WTC11 (cell line): Measurements from ENCODE around the gene COL25A1.

Source experiments
- CBFB ChIP-seq: sonication (generic); formaldehyde crosslinking; IDR thresholded peaks from 2 replicates; pipeline ENCODE4 v1.8.1; 2022; ENCODE audit warnings: mild to moderate bottlenecking, low read depth, missing genetic modification reagents
- ELF4 ChIP-seq: sonication (generic); formaldehyde crosslinking; IDR thresholded peaks from 2 replicates; pipeline ENCODE4 v1.8.1; 2022; ENCODE audit warnings: low read depth, mild to moderate bottlenecking, moderate library complexity, missing genetic modification reagents
- IRF1 ChIP-seq: sonication (generic); formaldehyde crosslinking; IDR thresholded peaks from 2 replicates; pipeline ENCODE4 v1.8.0; 2023; ENCODE audit warnings: missing genetic modification reagents
- TEAD4 ChIP-seq: sonication (generic); formaldehyde crosslinking; IDR thresholded peaks from 2 replicates; pipeline ENCODE4 v1.8.0; 2022; ENCODE audit warnings: mild to moderate bottlenecking, missing genetic modification reagents
- ZNF671 ChIP-seq: fragments of 250-450 bp; sonication (Bioruptor Pico); IDR thresholded peaks from 2 replicates; pipeline ENCODE4 v1.8.0; 2021; ENCODE audit warnings: mild to moderate bottlenecking
- TF ChIP-seq, protein P1 (sequence below): sonication (generic); formaldehyde crosslinking; IDR thresholded peaks from 2 replicates; pipeline ENCODE4 v1.8.0; 2023; ENCODE audit warnings: missing genetic modification reagents, mild to moderate bottlenecking, borderline replicate concordance
- TF ChIP-seq, protein P2 (sequence below): fragments of 200-600 bp; IDR thresholded peaks from 2 replicates; pipeline ENCODE4 v1.8.0; 2022; ENCODE audit warnings: antibody characterized with exemption
- TF ChIP-seq, protein P3 (sequence below): sonication (generic); formaldehyde crosslinking; IDR thresholded peaks from 2 replicates; pipeline ENCODE4 v1.8.0; 2022; ENCODE audit warnings: mild to moderate bottlenecking, missing genetic modification reagents
- TF ChIP-seq, protein P4 (sequence below): sonication (generic); formaldehyde crosslinking; conservative IDR thresholded peaks from 2 replicates; pipeline ENCODE4 v1.8.1; 2022; ENCODE audit warnings: mild to moderate bottlenecking, missing genetic modification reagents

GRCh38 chr4:109127866-109128265 lies 174.6 kb downstream of the COL25A1 start:
- TF ChIP-seq, protein P1, sequence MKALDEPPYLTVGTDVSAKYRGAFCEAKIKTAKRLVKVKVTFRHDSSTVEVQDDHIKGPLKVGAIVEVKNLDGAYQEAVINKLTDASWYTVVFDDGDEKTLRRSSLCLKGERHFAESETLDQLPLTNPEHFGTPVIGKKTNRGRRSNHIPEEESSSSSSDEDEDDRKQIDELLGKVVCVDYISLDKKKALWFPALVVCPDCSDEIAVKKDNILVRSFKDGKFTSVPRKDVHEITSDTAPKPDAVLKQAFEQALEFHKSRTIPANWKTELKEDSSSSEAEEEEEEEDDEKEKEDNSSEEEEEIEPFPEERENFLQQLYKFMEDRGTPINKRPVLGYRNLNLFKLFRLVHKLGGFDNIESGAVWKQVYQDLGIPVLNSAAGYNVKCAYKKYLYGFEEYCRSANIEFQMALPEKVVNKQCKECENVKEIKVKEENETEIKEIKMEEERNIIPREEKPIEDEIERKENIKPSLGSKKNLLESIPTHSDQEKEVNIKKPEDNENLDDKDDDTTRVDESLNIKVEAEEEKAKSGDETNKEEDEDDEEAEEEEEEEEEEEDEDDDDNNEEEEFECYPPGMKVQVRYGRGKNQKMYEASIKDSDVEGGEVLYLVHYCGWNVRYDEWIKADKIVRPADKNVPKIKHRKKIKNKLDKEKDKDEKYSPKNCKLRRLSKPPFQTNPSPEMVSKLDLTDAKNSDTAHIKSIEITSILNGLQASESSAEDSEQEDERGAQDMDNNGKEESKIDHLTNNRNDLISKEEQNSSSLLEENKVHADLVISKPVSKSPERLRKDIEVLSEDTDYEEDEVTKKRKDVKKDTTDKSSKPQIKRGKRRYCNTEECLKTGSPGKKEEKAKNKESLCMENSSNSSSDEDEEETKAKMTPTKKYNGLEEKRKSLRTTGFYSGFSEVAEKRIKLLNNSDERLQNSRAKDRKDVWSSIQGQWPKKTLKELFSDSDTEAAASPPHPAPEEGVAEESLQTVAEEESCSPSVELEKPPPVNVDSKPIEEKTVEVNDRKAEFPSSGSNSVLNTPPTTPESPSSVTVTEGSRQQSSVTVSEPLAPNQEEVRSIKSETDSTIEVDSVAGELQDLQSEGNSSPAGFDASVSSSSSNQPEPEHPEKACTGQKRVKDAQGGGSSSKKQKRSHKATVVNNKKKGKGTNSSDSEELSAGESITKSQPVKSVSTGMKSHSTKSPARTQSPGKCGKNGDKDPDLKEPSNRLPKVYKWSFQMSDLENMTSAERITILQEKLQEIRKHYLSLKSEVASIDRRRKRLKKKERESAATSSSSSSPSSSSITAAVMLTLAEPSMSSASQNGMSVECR (CRISPR knock-in tag) = no peak
- TF ChIP-seq, protein P2, sequence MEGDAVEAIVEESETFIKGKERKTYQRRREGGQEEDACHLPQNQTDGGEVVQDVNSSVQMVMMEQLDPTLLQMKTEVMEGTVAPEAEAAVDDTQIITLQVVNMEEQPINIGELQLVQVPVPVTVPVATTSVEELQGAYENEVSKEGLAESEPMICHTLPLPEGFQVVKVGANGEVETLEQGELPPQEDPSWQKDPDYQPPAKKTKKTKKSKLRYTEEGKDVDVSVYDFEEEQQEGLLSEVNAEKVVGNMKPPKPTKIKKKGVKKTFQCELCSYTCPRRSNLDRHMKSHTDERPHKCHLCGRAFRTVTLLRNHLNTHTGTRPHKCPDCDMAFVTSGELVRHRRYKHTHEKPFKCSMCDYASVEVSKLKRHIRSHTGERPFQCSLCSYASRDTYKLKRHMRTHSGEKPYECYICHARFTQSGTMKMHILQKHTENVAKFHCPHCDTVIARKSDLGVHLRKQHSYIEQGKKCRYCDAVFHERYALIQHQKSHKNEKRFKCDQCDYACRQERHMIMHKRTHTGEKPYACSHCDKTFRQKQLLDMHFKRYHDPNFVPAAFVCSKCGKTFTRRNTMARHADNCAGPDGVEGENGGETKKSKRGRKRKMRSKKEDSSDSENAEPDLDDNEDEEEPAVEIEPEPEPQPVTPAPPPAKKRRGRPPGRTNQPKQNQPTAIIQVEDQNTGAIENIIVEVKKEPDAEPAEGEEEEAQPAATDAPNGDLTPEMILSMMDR = no peak
- TF ChIP-seq ZNF671 (CRISPR knock-in tag) (no peak), TEAD4 (CRISPR knock-in tag) (no peak), IRF1 (no peak), CBFB (CRISPR knock-in tag) (no peak), ELF4 (no peak)
- TF ChIP-seq, protein P3, sequence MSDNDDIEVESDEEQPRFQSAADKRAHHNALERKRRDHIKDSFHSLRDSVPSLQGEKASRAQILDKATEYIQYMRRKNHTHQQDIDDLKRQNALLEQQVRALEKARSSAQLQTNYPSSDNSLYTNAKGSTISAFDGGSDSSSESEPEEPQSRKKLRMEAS (CRISPR knock-in tag) = no peak
- TF ChIP-seq, protein P4, sequence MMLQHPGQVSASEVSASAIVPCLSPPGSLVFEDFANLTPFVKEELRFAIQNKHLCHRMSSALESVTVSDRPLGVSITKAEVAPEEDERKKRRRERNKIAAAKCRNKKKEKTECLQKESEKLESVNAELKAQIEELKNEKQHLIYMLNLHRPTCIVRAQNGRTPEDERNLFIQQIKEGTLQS (CRISPR knock-in tag) = no peak
